GM23338 (cell line): ENCODE results near the gene CLPSL2.

Source experiments
- EZH2 ChIP-seq: fragments of 200-600 bp; sonication (generic); IDR thresholded peaks from one replicate; pipeline ENCODE4 v1.8.0; 2017; ENCODE audit warnings: antibody characterized with exemption, mild to moderate bottlenecking, low read depth; ENCODE audit not compliant: unreplicated experiment
- POLR2AphosphoS5 ChIP-seq: IDR thresholded peaks from 2 replicates; pipeline ENCODE4 v1.6.1; 2016; ENCODE audit warnings: antibody characterized with exemption, low read depth
- TF ChIP-seq, protein P1 (sequence below), 2 experiments: fragments of 200-600 bp in 1 of 2; sonication (generic) in 1 of 2; conservative IDR thresholded peaks; 2 replicates each; pipeline versions ENCODE4 v1.5.1 to v1.6.1; 2016 to 2017; ENCODE audit warnings: antibody characterized with exemption in 2 of 2, low read depth in 2 of 2, mild to moderate bottlenecking in 2 of 2, moderate library complexity in 1 of 2
- TF ChIP-seq, protein P2 (sequence below): IDR thresholded peaks from one replicate; pipeline ENCODE4 v1.6.1; 2018; ENCODE audit warnings: antibody characterized with exemption; ENCODE audit not compliant: unreplicated experiment
- TF ChIP-seq, protein P3 (sequence below): IDR thresholded peaks from 2 replicates; pipeline ENCODE4 v1.6.1; 2016; ENCODE audit warnings: antibody characterized with exemption

DNA sequence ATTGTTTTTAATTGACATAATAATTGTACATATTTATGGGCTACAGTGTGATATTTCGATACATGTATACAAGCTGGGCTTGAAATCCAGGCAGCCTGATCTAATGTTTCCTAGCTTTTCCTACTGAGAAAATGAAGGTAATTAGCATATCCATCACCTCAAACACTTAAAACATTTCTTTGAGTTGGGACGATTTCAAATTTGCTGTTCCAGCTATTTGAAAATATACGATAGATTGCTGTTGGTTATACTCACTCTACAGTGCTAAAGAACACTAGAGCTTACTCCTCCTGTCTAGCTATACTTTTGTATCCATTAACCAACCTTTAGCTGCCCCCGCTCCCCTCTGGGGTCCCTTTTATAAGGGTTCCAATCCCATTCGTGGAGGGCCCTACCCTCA lies 33.4 kb downstream of the CLPSL2 start:
- TF ChIP-seq, protein P1, sequence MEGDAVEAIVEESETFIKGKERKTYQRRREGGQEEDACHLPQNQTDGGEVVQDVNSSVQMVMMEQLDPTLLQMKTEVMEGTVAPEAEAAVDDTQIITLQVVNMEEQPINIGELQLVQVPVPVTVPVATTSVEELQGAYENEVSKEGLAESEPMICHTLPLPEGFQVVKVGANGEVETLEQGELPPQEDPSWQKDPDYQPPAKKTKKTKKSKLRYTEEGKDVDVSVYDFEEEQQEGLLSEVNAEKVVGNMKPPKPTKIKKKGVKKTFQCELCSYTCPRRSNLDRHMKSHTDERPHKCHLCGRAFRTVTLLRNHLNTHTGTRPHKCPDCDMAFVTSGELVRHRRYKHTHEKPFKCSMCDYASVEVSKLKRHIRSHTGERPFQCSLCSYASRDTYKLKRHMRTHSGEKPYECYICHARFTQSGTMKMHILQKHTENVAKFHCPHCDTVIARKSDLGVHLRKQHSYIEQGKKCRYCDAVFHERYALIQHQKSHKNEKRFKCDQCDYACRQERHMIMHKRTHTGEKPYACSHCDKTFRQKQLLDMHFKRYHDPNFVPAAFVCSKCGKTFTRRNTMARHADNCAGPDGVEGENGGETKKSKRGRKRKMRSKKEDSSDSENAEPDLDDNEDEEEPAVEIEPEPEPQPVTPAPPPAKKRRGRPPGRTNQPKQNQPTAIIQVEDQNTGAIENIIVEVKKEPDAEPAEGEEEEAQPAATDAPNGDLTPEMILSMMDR (conservative IDR thresholded peaks at IDR 0.05; ENCODE audit: low read depth in 2 of 2), result no peak
- TF ChIP-seq POLR2AphosphoS5 (no peak), EZH2 (no peak)
- TF ChIP-seq, protein P2, sequence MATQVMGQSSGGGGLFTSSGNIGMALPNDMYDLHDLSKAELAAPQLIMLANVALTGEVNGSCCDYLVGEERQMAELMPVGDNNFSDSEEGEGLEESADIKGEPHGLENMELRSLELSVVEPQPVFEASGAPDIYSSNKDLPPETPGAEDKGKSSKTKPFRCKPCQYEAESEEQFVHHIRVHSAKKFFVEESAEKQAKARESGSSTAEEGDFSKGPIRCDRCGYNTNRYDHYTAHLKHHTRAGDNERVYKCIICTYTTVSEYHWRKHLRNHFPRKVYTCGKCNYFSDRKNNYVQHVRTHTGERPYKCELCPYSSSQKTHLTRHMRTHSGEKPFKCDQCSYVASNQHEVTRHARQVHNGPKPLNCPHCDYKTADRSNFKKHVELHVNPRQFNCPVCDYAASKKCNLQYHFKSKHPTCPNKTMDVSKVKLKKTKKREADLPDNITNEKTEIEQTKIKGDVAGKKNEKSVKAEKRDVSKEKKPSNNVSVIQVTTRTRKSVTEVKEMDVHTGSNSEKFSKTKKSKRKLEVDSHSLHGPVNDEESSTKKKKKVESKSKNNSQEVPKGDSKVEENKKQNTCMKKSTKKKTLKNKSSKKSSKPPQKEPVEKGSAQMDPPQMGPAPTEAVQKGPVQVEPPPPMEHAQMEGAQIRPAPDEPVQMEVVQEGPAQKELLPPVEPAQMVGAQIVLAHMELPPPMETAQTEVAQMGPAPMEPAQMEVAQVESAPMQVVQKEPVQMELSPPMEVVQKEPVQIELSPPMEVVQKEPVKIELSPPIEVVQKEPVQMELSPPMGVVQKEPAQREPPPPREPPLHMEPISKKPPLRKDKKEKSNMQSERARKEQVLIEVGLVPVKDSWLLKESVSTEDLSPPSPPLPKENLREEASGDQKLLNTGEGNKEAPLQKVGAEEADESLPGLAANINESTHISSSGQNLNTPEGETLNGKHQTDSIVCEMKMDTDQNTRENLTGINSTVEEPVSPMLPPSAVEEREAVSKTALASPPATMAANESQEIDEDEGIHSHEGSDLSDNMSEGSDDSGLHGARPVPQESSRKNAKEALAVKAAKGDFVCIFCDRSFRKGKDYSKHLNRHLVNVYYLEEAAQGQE, result no peak
- TF ChIP-seq, protein P3, sequence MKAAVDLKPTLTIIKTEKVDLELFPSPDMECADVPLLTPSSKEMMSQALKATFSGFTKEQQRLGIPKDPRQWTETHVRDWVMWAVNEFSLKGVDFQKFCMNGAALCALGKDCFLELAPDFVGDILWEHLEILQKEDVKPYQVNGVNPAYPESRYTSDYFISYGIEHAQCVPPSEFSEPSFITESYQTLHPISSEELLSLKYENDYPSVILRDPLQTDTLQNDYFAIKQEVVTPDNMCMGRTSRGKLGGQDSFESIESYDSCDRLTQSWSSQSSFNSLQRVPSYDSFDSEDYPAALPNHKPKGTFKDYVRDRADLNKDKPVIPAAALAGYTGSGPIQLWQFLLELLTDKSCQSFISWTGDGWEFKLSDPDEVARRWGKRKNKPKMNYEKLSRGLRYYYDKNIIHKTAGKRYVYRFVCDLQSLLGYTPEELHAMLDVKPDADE, result no peak
